Fibroblast of skin of right biceps (primary cell): Measurements from ENCODE around the gene INTS4.
"Not testable (repeated sequence)": the region's sequence is repeated elsewhere in the genome, so short reads cannot be mapped to it uniquely, and the experiment has no call there.

Experiments
- DNase-seq: peaks from one replicate; pipeline ENCODE4 v3.0.0-alpha.2; 2013

The INTS4 gene

DNA sequence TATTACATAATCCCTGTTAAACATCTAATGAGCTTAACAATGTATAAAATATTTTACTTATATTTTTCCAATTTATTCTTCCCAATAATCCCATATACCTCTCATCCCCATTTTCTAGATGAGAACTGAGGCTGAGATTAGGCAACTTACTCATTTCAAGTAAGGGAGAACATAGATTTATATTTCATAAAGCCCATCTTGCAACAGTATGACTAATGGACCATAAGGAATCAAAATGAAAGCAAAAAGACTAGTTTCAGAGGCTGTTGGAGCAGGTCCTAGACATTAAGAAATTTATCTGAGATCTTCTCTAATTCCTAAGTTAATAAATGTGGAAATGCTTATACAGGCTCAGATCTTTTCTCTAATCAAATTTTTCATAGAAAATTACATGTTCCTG is 52.0 kb downstream of the INTS4 start:
- DNase-seq: peak; percentile 4

DNA sequence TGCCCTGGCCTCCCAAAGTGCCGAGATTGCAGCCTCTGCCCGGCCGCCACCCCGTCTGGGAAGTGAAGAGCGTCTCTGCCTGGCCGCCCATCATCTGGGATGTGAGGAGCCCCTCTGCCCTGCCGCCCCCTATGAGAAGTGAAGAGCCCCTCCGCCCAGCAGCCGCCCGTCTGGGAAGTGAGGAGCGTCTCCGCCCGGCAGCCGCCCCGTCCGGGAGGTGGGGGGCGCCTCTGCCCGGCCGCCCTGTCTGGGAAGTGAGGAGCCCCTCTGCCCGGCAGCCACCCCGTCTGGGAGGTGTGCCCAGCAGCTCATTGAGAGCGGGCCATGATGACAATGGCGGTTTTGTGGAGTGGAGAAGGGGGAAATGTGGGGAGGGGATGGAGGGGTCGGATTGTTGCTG is 60.9 kb downstream of the INTS4 start:
- not testable (repeated sequence) for DNase-seq

DNA sequence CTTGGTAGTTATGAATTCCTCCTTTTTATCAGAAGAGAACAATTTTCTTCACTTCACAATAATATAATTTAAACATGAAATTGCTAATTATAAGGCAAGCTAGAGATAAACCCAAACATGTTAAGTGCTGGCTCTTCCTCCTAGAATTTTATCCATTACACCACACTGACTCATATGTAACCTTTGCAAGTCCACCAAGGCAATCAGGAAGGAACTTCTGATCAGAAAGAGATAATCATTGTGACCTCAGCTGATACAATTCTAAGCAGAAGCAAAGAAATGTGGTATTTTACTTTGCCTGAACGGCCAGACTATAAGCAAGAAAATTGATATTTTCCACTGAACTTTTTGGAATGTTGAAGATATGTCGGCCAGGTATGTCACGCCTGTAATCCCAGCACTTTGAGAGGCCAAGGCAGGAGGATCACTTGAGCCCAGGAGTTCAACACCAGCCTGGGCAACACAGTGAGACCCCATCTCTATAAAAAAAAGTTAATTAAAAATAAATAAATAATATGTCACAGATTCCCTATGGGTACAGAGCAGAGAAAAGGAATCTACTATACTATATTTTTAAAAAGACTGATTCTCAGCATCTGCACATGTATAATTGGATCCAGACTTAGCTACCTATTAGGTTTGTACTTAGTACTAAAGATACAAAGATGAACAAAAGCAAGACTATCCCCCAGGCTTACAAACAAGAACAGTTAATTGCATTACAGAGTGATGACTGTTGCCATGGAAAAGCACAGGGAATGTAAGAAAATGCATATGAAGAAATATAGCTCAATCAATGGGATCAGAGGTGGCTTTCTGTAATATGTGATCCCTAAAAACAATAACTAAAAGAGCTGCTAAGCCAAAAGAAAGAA is 63.9 kb downstream of the INTS4 start:
- peak; percentile 5 for DNase-seq

DNA sequence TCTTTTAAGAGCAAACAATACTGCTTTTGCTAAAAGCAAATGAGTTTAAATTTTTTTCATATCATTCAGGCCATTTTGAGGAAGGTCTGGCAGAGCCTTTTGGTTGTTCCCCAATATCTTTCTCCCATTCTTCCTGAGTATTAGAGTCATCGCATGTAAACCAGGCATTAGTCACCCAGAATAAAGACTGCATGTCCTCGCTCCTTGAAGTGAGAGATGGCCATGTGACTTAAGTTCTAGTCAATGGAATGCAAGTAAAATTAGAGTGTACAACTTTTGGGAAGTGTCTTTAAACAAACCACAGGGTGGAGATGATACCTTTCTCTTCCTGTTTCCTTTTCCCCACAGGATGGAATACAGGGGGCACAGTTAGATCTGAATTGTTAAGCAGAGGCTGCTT is 76.8 kb downstream of the INTS4 start:
- not testable (repeated sequence) for DNase-seq

DNA sequence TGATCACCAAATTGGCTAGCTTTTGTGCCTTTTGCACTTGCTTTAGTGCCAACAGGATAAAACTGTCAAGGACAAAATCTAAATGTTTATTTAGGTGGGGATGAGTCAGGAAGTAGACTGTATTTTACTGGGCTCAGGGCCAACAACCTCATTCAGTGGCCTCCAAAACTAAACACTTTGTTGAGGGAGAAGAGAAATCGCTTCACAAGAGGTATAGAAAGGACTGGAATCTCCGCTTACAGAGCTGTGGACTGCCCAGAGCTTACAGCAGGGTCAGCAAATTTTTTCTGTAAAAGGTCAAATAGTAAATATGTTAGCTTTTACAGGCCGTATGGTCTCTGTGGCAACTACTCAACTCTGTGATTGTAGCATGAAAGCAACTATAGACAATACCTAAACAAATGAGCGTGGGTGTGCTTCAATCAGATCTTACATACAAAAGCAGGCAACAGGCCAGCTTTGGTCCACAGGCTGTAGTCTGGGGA is 80.1 kb downstream of the INTS4 start:
- peak; percentile 80 for DNase-seq

DNA sequence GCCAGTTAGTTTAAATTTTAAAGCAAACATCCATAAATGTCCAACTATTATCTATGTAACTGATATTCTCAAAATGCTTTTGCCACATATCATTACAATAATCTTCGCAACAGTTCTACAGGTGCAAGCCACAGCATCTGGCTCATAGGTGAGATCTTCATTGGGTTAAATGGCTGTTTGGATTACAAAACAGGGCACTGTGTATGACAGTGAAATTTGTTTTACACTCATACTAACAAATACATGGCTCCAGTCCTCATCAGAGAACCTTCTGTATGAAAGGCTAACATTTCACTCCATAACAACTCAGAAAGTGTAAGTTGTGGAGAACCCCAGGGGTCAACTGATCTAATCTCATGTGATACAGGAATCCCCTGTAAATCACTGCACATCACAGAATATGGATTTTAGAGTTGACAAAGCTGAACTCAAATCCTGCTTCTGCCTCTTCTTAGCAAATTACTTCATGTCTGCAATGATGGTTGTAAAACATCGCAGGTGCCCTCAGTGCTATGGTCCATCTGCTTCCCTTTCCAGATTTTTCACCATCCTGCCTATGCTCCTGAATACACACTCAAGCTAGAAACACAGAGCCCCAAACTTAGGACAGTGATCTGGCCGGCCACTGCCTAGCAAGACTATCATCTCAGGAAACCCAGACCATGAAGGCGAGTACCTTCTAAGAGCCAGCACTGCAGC is 80.7 kb downstream of the INTS4 start:
- DNase-seq: not testable (repeated sequence)

DNA sequence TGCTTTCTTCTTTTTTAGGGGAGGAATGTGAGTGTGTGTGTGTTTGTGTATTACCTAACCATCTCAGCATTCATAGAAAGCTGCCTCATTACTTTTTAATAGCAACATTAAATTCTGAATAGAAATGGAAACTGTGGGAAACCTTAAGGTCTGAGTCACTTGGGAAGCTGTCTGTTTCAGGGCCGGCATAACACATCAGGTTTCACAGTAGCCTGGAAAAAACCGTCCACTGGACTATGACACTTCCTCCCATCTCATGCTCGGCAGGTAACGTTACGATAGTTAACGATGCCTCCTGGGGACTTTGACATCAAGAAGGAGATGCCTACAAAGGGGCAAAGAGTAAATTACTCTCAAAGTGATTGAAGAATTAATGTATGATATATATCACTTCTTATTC is 83.6 kb downstream of the INTS4 start:
- peak; percentile 6 for DNase-seq

DNA sequence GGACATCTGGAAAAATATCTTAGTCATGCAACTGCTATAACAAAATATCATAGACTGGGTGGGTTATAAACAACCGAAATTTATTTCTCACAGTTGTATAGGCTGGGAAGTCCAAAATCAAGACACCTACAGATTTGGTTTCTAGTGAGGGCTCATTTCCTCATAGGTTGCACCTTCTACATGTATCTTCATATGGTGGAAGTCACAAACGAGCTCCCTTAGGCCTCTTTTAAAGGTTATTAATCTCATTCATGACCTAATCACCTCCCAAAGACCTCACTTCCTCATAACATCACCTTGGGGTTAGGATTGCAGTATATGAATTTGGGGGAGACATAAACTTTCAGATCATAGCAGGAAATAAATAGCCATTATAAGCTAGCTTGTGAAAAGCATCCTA is 85.2 kb downstream of the INTS4 start:
- DNase-seq: no peak

DNA sequence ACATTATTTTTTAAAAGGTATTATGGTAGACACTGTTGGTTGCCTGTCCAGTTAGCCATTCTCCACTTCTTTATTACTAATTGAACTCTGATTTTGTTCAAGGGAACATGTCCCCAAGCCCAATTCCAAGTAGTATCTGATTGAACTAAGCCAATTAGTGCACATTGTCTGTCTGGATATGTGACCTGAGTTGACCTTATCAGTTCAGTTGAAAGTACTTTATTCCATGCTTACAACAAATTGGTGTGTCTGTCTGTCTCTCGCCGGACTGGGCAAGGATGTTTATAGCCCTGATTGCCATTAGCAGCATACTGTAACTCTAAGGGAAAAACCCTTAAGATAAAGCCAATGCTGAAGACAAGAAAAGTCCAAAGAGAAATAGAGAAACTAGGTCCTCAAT is 85.6 kb downstream of the INTS4 start:
- DNase-seq: no peak

DNA sequence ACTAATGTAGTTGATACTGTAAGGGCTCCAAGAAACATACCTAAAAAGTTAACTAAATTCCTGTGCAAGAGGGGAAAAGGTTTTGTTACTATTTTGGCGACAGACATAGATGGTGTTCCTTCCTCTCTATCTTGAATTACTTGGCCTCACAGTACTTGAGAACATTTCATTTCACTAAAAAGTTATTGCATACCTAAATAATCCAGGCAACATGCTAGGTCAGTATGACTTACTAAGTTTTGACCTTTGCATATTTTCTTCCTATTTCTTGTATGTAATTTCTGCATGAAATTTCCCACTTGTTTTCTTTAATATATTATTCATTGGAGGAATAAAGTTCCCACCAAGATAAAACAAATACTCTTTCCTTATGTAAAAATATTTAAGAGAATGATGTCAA is 99.5 kb downstream of the INTS4 start:
- not testable (repeated sequence) for DNase-seq

DNA sequence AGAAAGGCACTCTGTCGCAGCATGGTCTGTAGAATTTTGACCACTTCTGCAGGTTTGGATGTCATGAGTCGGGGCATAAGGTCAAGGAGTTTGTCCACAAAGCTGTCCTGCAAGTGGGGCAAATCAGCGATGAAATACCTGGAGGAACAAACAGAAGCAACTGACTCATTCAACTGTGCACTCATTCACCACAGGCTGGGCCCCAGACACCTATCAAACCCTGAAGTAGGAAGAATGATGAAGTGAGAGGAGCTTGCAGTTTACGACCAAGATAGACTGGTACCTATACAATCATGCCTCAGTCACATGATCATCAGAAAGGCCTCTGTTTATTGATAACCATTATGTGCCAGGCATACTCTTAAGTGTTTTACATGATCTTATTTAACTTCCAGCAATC is 102.8 kb downstream of the INTS4 start:
- not testable (repeated sequence) for DNase-seq

DNA sequence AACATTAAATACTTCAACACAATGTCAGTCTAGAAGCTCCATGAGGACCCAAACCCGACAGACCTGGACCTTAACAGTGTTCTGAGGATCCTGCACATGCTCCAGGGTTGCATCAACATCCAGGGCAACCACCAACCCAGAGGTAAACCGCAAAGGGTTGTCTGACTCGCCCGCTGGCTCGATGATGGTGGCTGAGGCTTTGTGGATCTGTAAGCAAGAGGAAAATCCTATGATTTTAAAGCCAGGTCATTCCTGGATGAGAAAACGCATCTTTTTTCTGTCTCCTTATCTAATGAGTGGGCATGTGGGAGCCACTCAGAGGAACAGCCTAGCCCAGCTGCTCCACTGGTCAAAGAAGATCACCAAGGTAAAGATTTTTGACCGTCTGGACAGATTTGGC is 103.2 kb downstream of the INTS4 start:
- not testable (repeated sequence) for DNase-seq

DNA sequence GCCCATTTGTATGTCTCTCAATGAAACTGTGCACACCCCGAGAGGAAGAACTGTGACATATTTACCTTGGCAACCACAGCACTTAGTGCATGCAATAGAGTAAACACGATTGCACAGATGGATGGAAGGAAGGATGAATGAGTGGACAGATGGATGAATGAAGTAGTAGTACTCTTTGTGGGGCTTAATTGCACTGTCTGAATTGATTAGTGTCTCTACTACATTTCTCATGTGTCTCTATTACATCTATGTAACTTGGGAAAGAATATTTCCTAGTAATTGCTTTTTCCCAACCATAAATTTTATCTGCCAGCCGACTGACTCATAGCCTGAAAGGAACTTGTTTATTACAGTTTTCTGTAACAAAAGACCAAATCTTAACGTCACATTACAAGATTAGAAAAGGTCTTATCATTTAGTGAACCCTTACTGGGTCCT is 103.8 kb downstream of the INTS4 start:
- DNase-seq: not testable (repeated sequence)

DNA sequence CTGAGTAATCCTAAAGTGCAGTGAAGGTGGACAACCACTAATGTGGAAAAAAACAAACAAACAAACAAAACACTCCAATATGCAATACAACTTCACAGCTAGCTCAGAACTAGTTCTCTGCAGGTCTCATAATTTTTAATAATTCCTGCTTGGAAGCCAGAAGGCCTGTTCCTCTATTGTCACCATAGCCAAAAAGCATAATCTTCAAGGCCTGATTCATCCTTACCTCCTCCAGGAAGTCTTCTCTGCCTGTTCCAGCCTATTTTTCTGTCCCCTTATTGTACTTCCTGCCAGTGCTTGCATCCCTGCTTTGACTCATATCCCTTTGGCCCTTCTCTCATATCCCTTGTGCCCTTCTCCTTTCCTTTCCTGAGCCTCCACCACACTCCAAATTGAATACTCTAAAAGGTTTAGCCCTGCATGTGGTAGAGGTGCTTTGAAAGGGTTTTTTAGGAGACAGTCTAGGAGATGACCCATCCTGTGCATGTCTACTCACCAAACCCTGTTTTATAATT is 104.3 kb downstream of the INTS4 start:
- not testable (repeated sequence) for DNase-seq

DNA sequence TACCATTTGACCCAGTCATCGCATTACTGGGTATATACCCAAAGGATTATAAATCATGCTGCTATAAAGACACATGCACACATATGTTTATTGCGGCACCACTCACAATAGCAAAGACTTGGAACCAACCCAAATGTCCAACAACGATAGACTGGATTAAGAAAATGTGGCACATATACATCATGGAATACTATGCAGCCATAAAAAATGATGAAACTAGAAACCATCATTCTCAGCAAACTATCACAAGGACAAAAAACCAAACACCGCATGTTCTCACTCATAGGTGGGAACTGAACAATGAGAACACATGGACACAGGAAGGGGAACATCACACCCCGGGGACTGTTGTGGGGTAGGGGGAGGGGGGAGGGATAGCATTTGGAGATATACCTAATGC is 105.4 kb downstream of the INTS4 start:
- not testable (repeated sequence) for DNase-seq

DNA sequence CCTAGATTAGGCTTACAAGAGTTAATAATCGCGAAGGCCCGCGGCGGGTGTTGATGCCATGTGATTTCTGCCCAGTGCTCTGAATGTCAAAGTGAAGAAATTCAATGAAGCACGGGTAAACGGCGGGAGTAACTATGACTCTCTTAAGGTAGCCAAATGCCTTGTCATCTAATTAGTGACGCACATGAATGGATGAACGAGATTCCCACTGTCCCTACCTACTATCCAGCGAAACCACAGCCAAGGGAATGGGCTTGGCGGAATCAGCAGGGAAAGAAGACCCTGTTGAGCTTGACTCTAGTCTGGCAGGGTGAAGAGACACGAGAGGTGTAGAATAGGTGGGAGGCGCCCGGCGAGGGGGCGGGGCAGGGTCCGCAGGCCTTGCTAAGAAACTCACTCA is 108.1 kb downstream of the INTS4 start:
- no peak for DNase-seq

DNA sequence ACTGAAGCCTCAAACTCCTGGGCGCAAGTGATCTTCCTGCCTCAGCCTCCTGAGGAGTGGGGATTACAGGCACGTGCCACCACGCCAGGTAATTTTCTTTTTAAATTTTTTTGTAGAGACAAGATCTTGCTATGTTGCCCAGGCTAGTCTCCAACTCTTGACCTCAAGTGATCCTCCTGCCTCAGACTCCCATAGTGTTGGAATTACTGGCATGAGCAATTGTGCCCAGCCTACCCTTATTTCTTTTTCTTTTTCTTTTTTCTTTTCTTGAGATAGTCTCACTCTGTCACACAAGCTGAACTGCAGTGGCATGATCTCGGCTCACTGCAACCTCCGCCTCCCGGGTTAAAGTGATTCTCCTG is 109.7 kb downstream of the INTS4 start:
- DNase-seq: no peak

DNA sequence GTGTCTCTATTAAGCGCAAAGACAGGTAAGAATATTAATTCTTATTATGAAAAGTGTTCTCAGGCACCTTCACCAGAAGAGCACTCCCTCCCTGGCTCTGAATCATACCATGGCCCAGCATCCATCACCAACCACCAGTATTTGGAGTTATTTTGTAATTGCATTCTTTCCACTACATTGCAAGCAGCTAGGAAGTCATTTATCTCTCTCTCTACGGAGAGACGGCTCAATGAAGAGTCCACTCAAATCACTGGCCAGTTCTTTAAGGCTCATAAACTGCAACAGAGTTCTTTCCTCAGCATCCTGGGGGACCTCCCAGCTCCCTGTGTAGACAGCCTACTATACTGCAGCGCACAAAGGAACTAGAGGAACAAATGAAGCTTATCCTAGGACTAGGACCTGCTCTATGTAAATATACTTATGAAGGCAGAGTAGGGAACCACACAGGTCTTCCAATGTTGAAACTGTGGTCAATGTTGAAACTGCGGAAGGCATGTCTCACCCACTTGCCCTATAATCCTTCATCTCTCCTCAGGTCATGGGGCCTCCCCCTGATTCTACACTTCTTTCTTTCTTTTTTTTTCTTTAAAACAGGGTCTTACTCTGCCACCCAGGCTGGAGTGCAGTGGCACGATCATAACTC is 110.2 kb downstream of the INTS4 start:
- DNase-seq: peak; percentile 77

DNA sequence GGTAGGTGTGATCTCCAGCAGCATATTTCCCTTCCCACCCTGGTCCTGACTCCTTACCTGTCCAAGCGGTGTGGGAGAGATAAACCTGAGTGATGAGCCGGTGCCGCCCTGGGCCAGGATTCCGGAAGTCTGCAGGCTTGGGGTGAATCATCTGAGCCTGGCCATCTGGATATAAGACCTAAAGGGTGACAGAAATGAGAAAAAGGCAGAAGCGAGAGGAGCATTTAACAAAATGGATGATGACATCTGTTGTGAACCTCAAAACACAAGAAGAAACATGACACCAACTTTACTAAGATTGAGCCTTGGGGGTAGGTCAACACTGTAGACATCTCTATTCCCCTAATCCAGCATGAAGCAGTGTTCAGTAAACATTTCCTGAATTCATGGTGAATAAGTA is 110.7 kb downstream of the INTS4 start:
- DNase-seq: peak; percentile 48

DNA sequence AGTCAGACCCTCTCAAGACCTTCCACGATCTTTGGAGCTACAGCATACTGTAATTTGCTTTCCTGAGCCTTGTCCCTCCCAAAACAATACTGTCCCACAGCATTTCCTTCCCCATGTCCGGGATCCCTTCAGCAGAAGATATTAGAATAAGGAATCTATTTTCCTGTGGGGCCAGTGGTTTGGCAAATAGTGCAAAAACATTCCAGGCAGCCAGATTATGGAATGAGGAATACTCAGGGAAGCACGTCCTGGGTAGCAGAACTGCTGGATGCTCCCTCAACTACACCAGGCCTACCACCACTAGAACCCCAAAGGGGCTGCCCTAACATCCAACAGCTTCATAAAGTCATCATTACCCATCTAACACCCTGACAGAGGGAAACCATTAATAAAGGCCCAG is 112.1 kb downstream of the INTS4 start:
- peak; percentile 50 for DNase-seq

DNA sequence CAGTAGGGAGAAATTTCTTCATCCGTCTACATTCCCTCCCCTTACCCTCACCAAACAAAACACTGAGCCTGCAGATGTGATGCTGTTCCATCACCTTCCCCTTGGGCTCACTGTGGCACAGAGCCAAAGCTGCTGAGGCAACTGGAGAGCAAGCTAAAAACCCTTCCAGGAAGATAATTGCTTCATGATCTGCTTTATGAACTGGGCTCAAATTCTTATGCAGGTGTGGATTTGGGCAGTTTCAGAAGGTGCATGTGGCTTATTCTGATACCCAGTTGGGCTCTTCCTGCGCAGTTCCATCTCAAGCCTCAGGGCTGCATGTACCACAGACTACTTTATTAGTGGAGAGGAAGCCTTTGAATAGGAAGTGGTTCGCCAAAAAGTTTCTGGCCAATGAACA is 115.2 kb downstream of the INTS4 start:
- DNase-seq: peak; percentile 48

DNA sequence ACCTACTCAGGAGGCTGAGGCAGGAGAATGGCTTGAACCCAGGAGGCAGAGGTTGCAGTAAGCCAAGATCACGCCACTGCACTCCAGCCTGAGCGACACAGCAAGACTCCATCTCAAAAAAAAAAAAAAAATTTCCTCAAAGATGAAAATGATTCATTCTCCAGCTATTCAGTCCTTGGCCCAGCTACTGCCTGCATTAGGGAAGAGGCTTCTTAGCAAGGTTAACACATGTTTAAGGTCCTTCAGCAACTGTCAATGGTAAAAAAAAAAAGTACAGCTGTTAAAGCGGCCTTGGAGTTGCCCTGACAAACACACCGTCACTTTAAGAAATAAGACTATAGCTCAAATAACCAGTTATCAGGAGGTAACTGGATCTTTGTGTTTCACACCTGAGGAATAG is 116.2 kb downstream of the INTS4 start:
- peak; percentile 82 for DNase-seq

DNA sequence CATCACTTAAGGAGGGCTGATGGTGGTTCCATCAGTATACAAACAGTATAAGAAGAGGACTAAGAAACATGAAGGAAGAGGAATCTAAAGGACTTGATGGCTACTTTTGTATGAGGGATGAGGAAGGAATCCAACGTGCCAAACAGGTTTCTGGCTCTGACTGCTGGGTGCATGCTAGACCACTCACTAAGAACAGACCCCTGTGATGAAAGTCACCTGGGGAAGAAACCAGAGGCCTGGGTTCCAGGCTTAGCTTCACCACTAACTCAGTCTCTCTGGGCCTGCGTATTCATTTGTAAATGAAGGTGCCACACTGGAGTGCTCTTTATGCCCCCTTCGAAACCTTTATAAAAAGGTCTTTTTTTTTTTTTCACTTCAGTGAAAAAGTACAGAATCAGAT is 118.4 kb downstream of the INTS4 start:
- no peak for DNase-seq
